Ecto neural progenitor cell (in vitro differentiated cells): ENCODE results near the gene MAGI1.

Experiments
- DNase-seq: peaks from one replicate; pipeline ENCODE4 v3.0.0-alpha.2; 2018; ENCODE audit warnings: low spot score

Gene MAGI1

GRCh38 chr3:66012711-66013110, 26.0 kb downstream of the MAGI1 start:
- no peak for DNase-seq

DNA sequence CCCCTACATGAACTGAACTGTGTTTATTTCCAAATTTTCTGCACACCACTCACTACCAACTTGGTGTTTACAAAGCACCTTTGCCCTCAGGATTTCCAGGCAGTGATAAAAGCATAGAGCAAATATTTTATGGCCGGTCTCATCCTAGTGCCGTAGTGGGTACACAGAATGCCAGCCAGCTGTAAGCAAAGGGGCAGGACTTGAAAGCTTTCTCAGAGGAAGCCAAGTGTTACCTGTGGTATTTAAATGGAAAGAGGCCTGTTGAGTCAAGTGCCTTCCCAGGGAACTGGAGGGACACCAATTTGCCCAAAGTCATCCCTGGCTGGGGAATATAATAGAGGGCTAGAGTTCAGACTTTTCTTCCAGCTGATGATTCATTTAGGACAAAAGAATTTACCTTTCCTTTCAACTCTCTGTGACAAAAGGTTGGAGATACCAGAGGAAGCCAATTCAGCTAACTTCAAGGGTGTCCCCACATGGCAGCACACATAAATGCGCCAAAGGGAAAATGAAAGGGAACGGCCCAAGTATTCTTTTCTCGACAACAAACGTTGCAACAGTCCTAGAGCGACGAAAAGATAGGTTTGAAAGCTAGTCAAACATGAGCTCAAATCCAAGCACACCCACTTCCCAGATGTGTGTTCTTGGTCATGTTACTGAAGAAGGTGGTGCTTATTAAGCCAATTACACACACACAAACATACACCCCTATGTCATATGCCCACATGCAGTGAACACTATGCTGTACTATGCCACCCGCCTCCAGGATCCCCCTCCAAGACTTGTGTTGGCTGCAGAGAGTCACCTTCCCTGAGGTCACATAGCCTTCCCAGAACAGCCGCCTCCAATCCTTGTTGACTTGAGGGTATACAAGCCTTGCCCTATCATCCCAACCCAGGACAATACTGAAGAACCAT, 27.7 kb downstream of the MAGI1 start:
- no peak for DNase-seq

DNA sequence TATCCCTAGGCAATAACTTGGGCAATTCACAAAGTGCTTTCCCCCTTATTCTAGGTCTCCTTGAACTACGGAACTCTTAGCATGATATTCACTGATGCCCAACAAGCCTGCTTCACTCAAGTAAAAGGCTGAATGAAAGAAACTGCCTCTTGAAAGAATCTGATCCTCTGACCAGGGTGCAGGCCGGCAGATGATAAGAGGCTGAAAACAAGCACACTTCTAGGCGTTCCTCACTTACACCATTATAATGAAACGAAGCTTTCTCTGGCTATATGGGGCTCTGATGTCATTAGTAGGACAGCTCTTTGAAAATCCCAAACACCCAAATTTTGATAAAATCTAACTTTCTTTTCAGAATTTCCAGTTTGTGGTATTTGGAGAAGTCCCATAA, 28.4 kb downstream of the MAGI1 start:
- no peak for DNase-seq

GRCh38 chr3:66004244-66004643, 34.5 kb downstream of the MAGI1 start:
- no peak for DNase-seq

DNA sequence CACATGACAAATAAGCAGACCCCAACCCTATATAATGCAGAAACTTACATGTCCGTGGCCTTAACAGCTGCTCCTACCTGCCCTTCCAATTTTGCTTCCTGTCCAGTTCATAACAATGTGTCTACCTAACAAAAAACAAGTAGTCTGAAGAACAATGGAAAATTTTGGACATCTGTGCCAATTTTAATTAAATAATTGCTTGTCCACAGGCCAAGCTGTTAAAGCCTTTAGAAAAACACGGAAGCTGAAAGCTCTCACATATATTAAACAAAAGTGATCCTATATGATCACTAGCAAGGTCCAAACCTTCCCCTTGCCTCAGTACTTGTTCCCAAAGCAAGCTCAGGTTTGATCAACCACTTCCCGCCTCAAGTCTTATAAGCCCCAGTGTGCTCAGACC, 37.1 kb downstream of the MAGI1 start:
- DNase-seq: no peak

- no peak for DNase-seq
Observed at GRCh38 chr3:66000506-66000905, 38.2 kb downstream of the MAGI1 start.

DNA sequence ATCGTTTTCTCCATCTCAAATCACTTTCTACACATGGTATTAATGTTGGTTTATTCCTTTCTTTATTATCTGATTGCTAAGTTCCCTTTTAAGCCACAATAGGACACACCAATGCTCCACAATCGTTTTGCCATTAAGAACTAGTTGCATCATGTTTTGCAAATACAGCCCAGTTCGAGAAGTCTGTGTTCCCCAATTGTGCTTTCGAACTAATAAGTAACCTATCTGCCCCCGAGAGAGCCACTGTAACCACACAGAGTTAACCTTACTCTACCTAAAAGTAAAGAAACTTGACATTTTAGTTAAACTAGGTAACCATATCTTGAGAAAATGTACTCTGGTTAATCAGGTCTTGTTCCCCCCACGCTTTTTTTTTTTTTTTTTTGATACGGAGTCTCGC, 39.1 kb downstream of the MAGI1 start:
- DNase-seq: no peak

DNA sequence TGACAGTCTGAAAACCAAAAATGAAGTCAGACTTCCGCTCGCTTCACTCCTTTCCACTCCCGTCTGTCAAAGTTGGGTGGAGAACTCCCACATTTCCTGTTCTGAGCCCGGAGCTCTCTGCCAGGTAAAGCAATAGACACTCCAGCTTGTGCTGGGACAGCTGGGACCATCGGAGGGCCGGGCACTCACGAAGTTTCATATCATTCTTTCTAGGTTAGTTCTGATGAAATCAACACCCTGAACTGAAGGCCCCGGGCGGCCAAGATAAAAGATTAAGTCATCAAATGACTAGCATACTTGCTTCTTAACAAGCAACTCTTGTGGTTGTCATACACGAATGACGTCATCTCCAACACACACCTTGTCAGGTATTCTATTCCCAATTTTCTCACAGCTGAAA, 42.1 kb downstream of the MAGI1 start:
- no peak for DNase-seq

DNA sequence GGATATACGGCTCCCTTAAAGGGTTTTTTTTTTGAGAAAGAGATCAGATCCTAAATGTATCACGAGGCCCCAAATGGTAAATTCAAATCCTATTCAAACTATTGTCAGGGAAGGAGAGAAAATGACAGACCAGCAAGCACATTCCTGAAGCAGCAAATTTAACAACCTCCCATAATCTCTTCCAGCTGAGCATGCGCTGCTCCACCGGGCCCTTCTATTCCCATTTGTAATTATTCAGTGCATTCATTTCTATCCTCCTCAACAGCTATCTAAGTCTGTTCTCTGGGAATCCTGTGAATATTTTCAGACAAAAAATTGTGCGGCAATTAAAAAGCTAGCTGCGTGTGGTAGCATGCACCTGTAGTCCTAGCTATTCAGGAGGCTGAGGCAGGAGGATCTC, 43.2 kb downstream of the MAGI1 start:
- no peak for DNase-seq

DNA sequence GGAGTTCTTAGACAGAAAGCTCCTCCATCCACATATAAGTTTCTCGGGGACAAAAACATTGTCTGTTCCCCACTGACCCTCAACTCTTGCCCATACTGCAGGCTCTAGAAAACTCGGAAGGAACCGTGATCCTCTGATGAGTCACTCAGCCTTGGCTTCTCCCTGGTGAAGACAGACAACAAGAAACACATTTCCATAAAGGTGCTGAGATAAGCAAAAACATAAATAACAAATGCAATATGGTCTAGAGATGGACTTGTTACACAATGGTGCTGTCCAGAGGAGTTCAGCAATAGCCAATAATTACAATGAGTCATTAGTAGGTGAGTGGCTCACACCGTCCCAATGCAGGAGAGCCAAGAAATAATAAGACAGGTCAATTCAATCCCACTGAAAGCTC, 43.7 kb downstream of the MAGI1 start:
- no peak for DNase-seq

DNA sequence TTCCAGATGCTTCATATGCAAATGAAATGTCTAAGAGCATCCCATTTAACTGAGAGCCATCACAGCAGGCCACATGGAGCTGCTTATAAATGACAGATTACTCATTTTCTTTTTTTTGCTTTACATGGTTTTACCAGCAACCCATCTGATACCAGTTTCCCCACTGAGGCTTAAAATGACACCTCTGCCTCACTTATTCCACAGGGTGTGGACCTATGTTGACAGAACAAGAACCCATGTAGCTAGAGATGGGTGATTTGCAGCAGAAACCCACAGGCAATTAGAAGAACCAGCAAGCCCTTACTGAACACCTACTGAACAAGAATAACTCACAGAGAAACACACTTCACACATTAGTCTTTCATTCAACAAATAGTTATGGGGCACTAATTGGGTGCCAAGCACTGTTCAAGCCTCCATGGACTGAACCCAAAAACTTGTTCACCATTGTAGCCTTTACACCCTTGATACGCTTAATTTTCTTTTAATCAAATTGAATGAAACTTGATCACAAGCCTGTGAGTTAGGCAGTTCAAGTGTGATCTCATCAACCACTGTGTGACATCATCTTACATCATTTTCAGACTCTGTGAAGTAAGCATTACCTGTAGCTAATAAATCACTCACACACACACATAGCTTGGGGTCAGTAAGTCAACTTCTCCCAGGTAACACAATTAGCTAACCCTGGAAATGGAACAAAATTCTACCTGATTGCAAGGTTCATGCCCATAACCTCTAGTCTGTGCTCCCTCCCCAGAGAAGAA, 45.4 kb downstream of the MAGI1 start:
- DNase-seq: no peak

GRCh38 chr3:65992106-65992505, 46.6 kb downstream of the MAGI1 start:
- DNase-seq: no peak

DNA sequence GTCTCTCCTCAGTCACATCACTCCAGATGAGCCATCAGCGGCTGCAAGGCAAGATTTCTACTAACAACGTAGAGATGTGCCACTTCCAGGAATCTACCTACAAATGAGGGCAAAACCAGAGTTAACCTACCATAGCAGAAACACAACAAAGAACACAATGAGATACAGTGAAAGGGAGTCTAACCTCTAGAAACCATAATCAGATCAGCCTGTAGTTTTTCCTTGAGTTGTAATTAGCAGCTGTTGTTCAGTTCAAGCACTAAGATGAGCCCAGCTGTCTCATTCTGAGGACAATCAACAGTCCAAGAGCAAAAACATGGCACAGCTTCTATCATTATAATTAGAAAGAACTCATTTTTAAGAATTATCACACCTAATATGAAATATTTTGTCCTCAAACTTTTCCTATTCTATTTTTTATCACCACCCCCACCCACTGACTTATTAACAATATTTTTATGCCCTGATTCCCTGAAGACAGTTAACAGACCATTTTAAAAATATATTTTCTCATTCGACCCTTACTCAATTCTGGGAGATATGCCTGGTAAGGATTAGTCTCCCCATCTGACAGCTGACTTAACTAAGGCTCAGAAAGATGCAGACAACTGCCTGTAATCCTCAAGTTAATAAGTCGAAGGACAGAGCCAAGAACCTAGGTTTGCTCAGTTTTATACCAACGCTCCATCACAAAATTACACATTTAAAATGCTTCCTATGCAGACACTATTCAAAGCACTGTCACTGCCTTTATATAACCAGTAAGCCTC, 50.1 kb downstream of the MAGI1 start:
- no peak for DNase-seq

- no peak for DNase-seq
Observed at GRCh38 chr3:65986285-65986684, 52.4 kb downstream of the MAGI1 start.

GRCh38 chr3:65984975-65985374, 53.7 kb downstream of the MAGI1 start:
- DNase-seq: no peak

GRCh38 chr3:65983100-65983499, 55.6 kb downstream of the MAGI1 start:
- no peak for DNase-seq

GRCh38 chr3:65979731-65980130, 59.0 kb downstream of the MAGI1 start:
- DNase-seq: no peak

DNA sequence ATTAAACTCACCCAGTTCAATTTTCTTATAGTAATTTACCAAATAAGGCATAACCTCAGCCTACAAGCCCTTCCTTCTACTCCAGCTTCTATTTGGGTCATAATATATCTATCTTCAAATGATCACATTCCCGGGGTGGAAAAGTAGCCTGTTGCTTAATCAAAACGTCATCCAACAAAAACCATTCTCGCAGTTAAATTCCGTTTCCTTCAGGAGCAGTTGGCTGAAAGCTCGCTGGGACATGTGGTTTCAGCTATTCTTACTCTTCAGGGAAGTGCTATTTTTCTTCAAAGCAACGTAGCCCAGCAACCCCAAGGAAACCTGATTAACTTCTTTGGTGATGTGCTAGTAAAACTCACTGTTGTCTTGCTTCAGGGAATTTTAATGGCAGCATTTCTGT, 59.6 kb downstream of the MAGI1 start:
- no peak for DNase-seq

GRCh38 chr3:65978116-65978515, 60.6 kb downstream of the MAGI1 start:
- no peak for DNase-seq

DNA sequence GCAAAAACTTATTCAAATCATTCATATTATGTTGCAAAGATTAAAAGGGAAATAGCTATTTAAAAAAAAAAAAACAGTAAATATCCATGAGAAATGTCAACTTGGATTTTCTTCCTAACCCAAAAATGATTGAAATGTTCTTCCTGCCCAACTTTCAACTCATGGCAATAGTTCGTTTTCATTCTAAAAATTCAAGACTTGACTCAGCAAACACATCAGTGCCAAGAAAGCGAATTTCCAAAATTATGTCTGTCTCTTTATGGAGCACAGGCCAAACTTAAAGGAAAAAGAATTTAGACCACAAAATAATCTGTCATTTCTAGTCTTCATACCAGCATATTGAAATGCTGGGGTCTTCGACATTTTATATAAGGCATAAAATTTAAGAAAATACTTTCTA, 63.7 kb downstream of the MAGI1 start:
- no peak for DNase-seq

GRCh38 chr3:65974509-65974908, 64.2 kb downstream of the MAGI1 start:
- DNase-seq: no peak

GRCh38 chr3:65972765-65973164, 66.0 kb downstream of the MAGI1 start:
- DNase-seq: no peak
